ENCODE measurements around the gene DENND1A. TPM values are rescaled to one million over a fixed set of nuclear protein-coding genes. Genes with fewer than 3 reads are reported as not detected.
A peak's percentile ranks its signal among the peaks of the same experiment; 100 is the strongest.
"Not testable (repeated sequence)": the region's sequence is repeated elsewhere in the genome, so short reads cannot be mapped to it uniquely, and the experiment has no call there.

DENND1A gene
- total RNA-seq, 2 donors from 2014 or later = 12.6 to 22.7 TPM

DNA sequence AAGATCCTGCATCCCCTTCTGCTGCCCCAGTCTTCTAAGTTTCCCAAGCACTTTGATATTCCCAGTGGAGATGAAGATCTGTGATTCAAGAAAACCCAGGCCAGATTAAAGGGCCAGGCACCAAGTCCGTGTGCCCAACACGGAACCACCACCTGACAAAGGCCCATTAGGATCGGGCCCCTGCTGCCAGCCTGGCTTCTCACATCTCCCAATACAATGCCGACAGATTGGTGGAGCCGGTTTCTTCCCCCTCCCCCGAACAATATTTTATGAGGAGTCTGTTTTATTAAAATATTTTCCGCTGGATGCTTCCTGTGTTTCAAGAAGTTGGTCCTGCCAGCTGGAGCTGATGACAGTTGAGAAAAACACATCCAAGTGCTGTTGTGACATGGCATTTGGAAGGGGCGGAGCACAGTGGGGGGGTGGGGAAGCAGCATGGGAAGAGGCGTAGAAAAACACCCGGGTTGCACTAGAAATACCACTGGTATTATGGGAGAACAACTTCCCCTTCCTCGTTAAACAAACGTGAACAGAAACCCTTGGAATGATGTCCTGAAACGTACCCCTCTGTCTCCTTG lies 528.9 kb downstream of the DENND1A start:
- Mint-ChIP-seq H3K36me3 (no peaks in the 10 kb centered on the region), H3K9me3 (no peaks in the 10 kb centered on the region), H3K27ac (no peak overlapping the region)
- ATAC-seq (no peak), DNase-seq (ENCODE audit: low spot score in 2 of 2) (no peak)

DNA sequence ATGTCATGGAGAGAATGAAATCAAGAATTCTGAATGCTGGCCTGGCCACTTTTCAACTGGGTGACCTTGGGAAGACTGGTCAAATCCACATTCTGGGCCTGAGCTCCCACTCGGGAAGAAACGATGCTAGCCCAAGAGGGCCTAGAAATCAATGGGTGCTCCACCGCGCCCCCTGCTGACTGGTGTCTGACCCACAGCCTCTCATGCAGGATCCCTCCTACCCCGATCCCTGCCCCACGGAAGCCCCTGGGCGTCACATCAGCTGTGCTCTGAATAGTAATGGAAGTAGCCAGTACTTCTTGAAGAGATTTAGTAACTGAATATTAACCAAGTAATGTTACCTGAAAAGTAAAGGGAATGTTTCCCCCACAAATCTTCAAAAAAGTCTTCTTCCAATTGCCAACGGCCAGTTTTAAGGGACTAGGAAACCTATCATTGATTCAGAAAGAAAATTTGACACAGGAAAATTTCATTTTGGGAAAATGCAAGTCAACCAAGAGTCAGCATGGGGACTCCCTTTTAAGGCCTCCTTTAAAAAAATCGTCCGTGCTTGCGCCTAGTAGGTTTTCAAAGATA lies 530.0 kb downstream of the DENND1A start:
- DNase-seq (ENCODE audit: low spot score in 2 of 2) (peak in 1 of 2 donors; percentile 54), ATAC-seq (peak in 1 of 2 donors; percentile 44)
- no peaks in the 10 kb centered on the region for H3K36me3 Mint-ChIP-seq
- no peak overlapping the region for H3K27ac Mint-ChIP-seq
- no peaks in the 10 kb centered on the region for H3K9me3 Mint-ChIP-seq

DNA sequence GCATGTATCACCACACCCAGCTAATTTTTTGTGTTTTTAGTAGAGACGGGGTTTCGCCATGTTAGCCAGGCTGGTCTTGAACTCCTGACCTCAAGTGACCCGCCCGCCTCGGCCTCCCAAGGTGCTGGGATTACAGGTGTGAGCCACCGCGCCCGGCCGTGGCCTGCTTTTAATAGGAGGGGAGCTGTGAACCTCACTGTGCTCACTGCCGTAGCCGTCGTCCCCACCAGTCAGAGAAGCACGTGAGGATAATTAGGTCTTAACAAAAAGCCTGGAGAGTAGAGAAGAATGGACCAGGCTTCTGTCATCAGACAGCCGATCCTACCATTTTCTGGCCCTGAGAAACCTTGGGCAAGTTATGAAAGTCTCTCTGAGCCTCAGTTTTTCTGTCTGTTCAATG lies 531.0 kb downstream of the DENND1A start:
- not testable (repeated sequence) for ATAC-seq; H3K36me3 Mint-ChIP-seq; DNase-seq (ENCODE audit: low spot score in 2 of 2); H3K9me3 Mint-ChIP-seq; H3K27ac Mint-ChIP-seq

GRCh38 chr9:123397975-123398374 lies 532.0 kb downstream of the DENND1A start:
- Mint-ChIP-seq H3K36me3 (no peaks in the 10 kb centered on the region), H3K27ac (no peak overlapping the region)

DNA sequence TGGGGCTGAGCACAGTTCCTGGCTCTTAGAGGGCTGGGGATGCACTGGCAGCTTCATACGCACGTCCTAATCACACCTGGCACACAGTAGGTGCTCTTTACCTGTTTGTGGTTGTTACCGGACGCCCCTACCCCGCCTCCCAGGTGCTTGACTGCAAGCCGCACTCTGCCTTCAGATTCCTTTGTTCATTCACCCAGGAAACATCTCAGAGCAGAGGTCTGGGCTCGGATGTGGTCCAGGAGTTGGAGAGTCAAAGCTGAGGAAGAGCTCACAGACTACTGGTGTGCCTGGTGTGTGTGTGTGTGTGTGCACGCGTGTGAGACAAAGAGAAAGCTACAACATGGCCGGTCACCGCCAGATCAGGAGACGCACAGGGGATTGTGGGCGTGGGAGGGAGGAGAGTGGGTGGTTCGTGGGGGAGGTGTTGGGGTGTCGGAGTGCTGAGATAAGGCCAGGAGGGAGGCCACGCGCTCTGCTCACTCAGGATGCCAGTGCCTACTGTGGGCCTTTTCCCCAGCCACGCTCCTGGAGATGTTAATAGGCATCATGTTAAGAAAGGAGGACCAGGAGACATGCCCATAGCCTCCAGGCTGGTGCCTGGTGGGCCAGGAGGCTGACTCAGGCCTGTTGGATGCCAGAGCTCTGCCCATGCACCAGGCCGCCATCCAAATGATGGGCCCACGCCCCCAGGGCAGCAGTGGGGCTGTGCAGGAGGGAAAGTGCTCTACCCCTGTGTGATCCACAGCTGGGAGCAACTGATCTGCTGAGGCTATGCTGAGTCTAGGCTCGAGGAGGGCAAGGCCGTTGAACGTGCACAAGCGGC lies 534.0 kb downstream of the DENND1A start:
- DNase-seq (ENCODE audit: low spot score in 2 of 2) (no peak), ATAC-seq (no peak)
- Mint-ChIP-seq H3K9me3 (no peaks in the 10 kb centered on the region), H3K36me3 (no peaks in the 10 kb centered on the region), H3K27ac (no peak overlapping the region)

More at GRCh38 chr9:123397975-123398374, 532.0 kb downstream of the DENND1A start:
- no peak for DNase-seq (ENCODE audit: low spot score in 2 of 2)
- ATAC-seq = no peak
- no peaks in the 10 kb centered on the region for H3K9me3 Mint-ChIP-seq

DNA sequence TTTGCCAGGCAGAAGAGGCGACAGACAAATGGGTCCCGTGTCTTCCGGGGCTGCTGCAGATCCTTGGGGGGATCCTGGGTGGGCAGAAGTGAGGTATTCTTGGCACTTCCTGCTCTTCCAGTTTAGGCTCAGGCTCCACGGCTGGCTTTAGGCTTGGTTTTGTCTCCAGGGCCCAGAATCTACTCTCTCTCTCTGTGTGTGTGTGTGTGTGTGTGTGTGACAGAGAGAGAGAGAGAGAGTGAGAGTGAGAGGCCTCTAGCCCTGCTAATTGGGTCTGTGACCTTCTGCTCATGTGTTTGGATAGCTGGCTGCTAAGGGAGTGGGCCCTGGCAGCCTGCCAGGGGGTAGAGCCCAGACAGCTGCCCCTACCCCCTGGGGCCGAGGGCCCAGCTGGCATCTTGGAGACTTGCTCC lies 534.6 kb downstream of the DENND1A start:
- Mint-ChIP-seq H3K36me3 (no peaks in the 10 kb centered on the region), H3K27ac (peak overlapping the region in 1 of 2 donors; percentile 33), H3K9me3 (no peaks in the 10 kb centered on the region)
- DNase-seq (ENCODE audit: low spot score in 2 of 2) (no peak), ATAC-seq (no peak)

GRCh38 chr9:123394291-123395235 lies 535.4 kb downstream of the DENND1A start:
- peak overlapping the region; percentile 29 to 33 for H3K27ac Mint-ChIP-seq
- ATAC-seq (no peak), DNase-seq (ENCODE audit: low spot score in 2 of 2) (no peak)
- H3K9me3 Mint-ChIP-seq = no peaks in the 10 kb centered on the region
- no peaks in the 10 kb centered on the region for H3K36me3 Mint-ChIP-seq

DNA sequence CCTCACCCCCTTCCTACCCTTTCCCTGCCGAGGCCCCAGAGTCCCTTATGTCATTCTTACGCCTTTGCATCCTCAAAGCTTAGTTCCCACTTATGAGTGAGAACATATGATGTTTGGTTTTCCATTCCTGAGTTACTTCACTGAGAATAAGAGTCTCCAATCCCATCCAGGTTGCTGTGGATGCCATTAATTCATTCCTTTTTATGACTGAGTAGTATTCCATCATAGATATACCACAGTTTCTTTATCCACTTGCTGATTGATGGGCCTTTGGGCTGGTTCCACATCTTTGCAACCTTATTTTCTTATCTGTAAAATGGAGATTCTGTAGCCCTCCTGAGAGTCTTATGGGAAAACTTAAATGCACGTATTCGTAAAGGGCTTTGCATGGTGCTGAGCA lies 537.1 kb downstream of the DENND1A start:
- Mint-ChIP-seq H3K9me3 (no peaks in the 10 kb centered on the region), H3K27ac (no peak overlapping the region), H3K36me3 (no peaks in the 10 kb centered on the region)
- DNase-seq (ENCODE audit: low spot score in 2 of 2) (no peak), ATAC-seq (no peak)

DNA sequence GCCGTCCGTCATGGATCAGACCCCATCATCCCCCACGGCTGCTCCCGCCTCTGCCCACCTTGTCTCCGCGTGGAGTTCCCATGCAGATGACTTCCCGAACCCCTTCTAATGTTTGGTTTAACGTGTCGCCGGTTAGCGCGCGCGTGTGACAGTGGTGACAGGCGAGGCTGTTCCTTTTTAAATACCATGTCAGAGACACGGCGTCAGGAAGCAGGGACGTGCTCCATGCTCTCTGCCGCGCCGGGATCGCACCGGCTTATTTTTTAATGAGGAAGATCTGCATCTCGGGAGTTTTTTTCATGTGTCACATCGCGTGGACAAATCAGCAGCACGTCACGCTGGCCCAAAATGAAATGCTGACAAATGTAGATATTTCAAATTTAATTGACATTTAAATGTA lies 538.0 kb downstream of the DENND1A start:
- DNase-seq (ENCODE audit: low spot score in 2 of 2) = no peak
- Mint-ChIP-seq H3K27ac (no peak overlapping the region), H3K36me3 (no peaks in the 10 kb centered on the region), H3K9me3 (no peaks in the 10 kb centered on the region)
- no peak for ATAC-seq

DNA sequence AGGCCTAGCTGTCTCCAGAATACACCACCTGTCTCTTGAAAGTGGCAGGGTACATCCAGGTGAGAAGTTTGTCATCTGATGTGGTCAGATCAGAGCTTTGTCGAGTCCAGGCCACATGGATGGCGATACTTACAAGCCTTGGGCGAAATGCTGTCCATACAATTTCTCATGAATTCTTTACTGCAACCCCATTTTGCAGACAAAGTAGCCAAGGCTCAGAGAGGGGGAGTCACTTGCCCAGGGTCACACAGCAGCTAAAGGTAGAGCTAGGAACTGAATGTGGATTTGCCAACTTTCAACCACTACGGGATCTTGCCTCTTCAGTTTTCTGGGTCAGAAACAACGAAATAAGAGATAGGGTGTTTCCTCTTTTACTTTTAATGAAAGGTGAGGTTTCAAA lies 538.7 kb downstream of the DENND1A start:
- H3K36me3 Mint-ChIP-seq = no peaks in the 10 kb centered on the region
- no peaks in the 10 kb centered on the region for H3K9me3 Mint-ChIP-seq
- DNase-seq (ENCODE audit: low spot score in 2 of 2) (no peak), ATAC-seq (no peak)
- H3K27ac Mint-ChIP-seq = no peak overlapping the region

DNA sequence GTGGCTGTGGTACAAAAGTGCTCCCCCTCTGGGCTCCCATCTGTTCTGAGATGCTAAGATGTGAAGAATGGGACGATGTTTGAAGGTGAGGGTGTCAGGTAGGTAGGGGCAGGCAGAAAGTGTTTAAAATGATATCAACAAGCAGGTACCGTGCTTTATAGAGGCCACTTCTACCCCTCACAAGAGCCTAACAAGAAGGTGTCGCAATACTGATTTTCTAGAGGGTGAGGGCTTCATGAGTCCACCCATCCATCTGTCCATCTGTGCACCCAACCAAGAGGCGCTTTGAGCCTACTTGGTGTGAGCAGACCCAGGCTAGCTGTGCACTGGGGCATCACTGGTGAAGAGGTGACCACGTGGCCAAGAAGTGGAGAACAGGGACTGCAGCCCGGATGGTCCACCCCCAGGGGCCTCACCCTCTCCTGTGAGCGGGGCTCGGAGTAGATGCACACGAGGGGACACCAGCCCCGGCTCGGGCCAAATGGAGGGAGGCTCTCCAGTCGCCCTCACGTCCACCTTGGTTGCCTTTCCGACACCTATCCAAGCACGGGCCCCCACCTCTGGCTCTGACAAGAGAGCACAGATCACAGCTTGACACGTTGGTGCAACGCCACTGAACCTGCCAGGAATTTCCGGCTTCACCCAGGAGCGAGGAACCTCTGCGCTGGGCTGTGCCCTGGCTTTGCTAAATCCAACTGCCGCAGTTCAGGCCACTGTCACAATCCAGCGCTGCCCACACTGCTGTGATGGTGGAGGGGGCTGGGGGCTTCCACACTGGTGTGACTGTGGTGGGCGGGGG lies 539.4 kb downstream of the DENND1A start:
- ATAC-seq (no peak), DNase-seq (ENCODE audit: low spot score in 2 of 2) (no peak)
- peak overlapping the region in 1 of 2 donors; percentile 44 for H3K27ac Mint-ChIP-seq
- H3K9me3 Mint-ChIP-seq = no peaks in the 10 kb centered on the region
- no peaks in the 10 kb centered on the region for H3K36me3 Mint-ChIP-seq

DNA sequence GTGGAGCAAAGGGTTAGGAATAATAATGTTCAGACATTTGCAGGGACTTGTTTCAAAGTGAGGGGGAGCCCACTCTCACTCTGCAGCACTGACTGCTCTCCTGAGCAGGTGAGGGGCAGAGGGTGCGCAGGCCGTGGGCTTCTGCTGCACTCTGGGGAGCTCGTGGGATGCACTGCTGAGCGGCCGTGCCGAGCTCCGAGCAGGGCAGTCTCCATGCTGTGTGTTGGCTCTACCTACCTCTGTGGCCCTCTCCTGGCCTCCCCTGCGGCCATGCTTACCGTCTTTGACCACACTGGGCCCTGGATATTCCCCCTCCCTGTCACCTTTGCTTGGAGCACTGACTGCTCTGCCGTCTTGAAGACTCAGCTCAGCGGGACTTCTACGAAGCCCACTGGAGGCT lies 540.2 kb downstream of the DENND1A start:
- Mint-ChIP-seq H3K27ac (peak overlapping the region in 1 of 2 donors; percentile 12), H3K9me3 (no peaks in the 10 kb centered on the region), H3K36me3 (no peaks in the 10 kb centered on the region)
- ATAC-seq (no peak), DNase-seq (ENCODE audit: low spot score in 2 of 2) (no peak)

GRCh38 chr9:123389070-123389469 lies 540.9 kb downstream of the DENND1A start:
- no peak overlapping the region for H3K27ac Mint-ChIP-seq
- no peak for ATAC-seq
- H3K36me3 Mint-ChIP-seq = no peaks in the 10 kb centered on the region
- no peak for DNase-seq (ENCODE audit: low spot score in 2 of 2)
- no peaks in the 10 kb centered on the region for H3K9me3 Mint-ChIP-seq

DNA sequence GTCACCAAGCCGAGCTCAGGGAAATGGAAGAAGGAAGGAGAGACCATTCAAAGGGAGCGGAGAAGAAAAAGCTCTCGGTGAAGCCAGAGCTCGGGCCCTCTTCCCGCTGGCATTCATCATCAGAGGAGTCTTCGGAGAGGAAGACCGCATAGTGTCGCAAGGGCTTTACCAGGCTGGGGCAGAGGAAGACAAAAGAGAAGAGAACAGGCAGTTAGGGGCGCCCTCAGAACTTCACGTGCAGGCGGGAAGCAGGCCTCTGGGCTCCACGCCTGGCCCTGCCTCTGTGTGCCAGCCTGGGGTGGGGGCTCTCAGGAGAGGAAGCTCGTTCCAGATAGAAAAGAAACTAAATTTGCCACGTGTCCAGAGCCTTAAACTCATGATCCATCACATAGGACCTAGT lies 542.2 kb downstream of the DENND1A start:
- no peak for ATAC-seq
- Mint-ChIP-seq H3K9me3 (no peaks in the 10 kb centered on the region), H3K36me3 (no peaks in the 10 kb centered on the region), H3K27ac (peak overlapping the region in 1 of 2 donors; percentile 65)
- no peak for DNase-seq (ENCODE audit: low spot score in 2 of 2)

DNA sequence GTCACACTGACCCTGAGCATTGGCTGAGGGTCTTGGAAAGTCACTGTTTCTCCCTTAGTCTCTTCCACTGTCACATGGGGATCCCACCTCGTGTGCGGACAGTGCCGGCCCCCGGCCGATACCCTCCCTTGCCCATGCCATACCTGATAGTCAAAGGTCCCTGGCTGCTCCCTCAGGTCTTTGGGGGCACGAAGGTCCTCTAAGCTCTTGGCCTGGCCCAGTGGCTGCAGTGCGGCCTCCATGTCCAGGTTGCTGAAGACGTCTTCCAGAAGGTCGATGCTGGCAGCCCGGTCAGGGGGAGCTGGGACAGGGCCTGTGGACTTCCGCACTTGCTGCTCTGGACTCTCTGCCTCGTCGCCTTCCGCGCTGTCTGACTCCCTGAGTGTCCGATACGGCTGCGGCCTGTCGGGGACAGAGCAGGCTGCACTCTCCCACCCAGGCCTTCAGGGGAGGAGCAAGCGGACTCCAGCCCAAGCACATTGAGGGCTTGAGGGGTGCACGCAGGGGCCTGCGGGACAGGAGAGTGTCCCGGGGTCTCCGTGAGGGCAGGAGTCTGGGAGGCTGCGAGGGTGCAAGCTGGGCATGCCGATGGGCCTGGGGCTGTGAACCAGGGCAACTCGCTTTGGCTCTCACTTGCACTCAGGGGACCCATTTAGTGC lies 546.3 kb downstream of the DENND1A start:
- no peaks in the 10 kb centered on the region for H3K9me3 Mint-ChIP-seq
- no peak for ATAC-seq
- H3K36me3 Mint-ChIP-seq = no peaks in the 10 kb centered on the region
- H3K27ac Mint-ChIP-seq = no peak overlapping the region
- DNase-seq (ENCODE audit: low spot score in 2 of 2) = no peak

Measured in activated naive CD4-positive, alpha-beta T cell treated with anti-CD3 and anti-CD28 coated beads, Interleukin-2, amount 50 U/mL, for 72 hours (primary cell).